C1 segment of cervical spinal cord (tissue), 14 donors: Measurements from ENCODE around the gene NBPF3.
"Not testable (repeated sequence)": the region's sequence is repeated elsewhere in the genome, so short reads cannot be mapped to it uniquely, and the experiment has no call there.

Experiments used
- DNase-seq, 14 donors: peaks; one replicate each; lab custom pipeline; 2025; lab: John Stamatoyannopoulos, UW

Gene NBPF3

DNA sequence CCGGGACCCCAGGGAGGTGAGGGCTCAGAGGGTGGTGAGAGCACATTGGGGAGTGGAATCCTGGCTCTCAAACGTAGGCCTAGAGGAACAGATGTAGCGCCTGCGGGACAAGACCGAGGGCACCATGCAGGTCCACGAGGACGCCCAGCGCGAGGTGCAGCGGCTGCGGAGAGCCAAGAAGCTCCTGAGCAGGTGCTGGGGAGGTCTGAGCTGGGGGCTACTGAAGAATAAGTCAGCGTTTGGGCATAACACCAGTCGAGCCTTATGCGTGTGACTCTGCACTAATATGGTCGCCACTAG, 2.6 kb upstream of the NBPF3 start:
- no peak for DNase-seq

- DNase-seq: not testable (repeated sequence)
Observed at GRCh38 chr1:21438646-21439312, 1.2 kb upstream of the NBPF3 start.

DNA sequence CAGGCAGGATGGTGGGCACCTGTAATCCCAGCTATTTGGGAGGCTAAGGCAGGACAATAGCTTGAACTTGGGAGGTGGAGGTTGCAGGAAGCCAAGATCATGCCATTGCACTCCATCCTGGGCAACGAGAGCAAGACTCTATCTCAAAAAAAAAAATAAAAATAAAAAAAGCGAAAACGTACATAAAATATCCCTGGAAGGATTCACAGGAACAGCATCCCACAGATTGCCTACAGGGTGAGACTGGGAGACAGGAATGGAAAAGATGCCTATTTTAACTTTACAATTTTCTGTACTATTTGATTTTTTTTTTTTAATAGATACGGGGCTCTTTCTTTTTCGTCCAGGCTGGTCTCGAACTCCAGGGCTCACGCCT, 604 bp upstream of the NBPF3 start:
- DNase-seq: no peak

DNA sequence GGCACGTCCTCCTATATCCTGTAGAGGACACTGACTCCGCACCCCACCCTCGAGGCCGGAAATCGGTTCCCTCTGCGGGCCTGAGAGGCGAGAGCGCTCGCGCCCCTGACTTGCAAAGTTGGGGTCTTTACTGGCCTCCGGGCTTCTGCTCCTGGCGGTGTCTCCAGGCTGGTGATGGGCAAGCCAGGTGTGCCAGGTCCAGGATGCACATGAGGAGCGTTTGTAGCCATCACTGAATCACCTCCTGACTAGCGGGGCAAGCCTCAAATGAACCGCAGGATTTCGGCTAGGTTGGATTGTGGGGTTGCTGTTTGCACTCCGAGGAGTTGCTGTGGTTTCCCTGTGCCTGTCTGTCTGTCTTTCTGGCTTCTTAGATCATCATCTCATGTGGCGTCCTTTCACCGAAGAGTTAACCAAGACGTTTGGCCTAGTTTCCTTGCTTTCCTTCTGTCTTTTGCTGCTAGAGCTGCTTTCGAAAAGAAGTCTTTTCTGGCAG, 741 bp downstream of the NBPF3 start:
- DNase-seq: peak in 2 of 14 donors; percentile 3 to 14

- DNase-seq: not testable (repeated sequence)
Observed at GRCh38 chr1:21446647-21447046, 6.7 kb downstream of the NBPF3 start.

GRCh38 chr1:21447311-21447710, 7.4 kb downstream of the NBPF3 start:
- no peak for DNase-seq

DNA sequence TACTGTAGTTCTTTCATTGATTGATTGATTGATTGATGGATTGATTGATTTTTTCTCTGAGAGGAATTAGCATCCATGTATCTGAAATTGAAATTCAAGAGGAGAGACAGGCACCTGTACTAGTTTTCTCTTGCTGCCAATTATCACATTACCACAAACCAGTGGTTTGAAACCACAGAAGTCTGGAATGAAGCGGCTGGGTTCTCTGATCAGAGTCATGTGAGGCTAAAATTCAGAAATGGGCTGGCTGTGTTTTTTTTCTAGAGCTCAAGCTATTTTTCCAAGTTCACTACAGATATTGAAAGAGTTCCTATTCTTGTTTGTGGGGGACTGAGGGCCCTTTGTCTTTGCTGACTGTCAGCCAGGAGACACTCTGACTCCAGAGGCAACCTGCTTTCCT, 10.0 kb downstream of the NBPF3 start:
- DNase-seq: no peak

DNA sequence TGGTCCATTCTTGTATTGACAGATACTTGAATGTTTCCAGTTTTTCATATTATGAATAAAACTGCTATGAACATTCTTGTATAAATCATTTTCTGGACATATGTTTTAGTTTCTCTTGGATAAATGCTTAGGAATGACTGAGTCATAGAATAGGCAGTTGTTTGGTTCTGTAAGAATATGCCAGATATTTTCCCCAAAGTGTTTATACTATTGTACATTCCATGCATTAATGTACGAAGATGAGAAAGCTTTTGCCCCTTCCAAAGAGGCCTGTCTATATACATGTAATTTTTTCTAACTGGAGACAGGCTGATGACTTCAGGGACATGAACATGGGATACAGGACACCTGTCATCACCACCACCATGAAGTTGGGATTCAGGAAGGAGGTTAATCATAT, 11.3 kb downstream of the NBPF3 start:
- DNase-seq: no peak

DNA sequence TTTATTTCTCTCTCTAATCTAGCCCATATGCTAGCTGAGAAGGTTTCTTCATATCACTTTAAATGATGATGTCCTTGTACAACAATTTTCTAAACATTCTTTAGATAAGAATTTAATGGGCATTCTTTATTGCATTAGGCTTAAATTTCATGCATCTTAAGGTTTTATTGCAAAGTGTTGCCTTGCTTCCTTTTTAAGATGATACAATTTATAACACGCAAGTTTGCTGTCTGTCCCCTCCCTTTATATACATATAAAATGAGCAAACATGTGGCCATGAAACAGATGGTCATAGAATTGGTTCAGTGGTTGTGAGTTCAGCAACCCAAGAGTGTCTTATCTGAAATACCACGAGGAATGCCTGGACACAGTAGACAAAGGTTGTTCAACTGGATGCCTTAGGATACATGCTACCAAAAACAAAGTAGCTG, 12.1 kb downstream of the NBPF3 start:
- no peak for DNase-seq

- not testable (repeated sequence) for DNase-seq
Observed at GRCh38 chr1:21453964-21454614, 14.2 kb downstream of the NBPF3 start.

DNA sequence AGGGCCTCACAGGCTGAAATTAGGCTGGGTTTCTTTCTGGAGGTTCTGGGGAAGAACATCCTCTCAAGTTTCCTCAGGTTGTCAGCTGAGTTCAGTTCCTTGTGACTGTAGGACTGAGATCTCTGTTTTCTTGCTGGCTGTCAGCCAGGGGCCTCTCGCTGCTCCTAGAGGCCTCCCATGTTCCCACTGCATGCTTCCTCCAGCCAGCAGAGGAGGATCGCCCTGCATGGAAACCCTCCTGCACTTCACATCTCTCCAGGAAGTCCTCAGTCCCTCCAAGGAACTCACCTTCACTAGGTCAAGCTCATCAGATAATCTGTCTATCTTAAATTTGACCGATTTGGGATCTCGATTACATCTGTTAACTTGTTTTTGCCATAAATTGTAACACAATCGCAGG, 15.0 kb downstream of the NBPF3 start:
- not testable (repeated sequence) for DNase-seq

DNA sequence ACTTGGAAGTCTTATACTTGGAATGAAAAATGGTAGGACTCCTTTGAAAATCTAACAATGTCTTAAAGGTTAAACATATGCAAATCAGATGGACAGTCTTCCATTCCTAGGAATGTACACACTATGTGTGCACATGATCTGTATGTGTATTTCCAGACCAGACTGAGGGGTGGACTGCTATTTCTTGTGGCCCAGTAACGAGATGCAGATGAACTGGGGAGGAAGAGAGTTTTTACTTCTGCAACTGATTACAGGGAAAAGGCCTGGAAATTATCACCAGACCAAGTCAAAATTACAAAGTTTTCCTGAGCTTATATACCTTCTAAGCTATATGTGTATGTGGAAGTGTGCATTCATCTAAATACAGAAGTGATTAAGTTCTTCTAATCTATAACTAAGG, 17.7 kb downstream of the NBPF3 start:
- no peak for DNase-seq

GRCh38 chr1:21465127-21465526, 25.2 kb downstream of the NBPF3 start:
- DNase-seq: not testable (repeated sequence)

DNA sequence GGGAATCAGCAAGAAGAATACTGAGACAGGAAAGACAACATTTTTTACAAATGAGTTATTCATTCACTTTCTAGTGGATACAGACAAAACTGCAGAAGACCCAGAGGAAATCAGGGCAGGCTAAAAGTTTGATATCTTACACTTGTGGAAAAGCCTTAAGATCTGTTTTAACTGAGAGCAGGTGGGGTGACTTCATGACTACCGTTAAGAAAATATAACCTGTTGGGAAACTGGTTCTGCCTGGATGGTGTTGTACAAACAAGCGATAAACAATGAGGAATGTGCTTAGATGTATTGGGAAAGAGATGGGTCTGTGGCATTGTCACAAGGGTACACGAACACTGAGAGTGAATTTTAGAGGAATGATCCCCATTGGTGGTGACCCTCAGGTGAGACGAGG, 28.0 kb downstream of the NBPF3 start:
- not testable (repeated sequence) for DNase-seq

- no peak for DNase-seq
Observed at GRCh38 chr1:21468599-21468998, 28.7 kb downstream of the NBPF3 start.

DNA sequence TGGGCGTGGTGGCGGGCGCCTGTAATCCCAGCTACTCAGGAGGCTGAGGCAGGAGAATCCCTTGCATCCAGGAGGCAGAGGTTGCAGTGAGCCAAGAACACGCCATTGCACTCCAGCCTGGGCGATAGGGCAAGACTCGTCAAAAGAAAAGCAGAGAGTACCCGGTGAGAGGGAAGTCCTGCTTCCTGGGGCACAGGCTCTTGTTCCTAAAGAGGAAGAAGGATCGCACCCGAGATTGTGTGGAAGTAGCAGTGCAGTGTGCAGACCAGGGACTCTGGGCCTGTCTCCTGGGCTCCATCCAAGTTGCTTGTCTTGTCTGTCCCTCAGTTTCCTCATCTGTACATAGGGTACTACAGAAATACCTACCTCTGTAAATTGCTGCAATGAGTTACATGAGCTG, 29.6 kb downstream of the NBPF3 start:
- no peak for DNase-seq

DNA sequence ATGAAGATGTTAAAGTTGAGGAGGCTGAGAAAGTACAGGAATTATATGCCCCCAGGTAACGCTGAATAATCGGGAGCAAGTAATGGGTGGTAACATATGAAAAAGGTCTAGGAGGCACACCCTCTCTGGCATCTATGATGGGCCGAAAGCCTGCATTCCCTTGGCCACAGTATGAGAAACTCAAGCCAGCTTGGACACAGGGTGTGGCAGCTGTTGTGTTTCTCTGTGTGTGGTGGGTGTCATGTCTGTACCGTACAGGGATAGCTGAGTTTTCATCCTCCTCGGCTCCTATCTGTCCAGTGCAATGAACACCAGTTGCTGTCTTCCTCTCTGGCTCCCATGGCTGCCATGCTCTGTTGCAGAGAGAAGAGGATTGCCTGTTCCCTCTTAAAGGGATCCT, 32.9 kb downstream of the NBPF3 start:
- no peak for DNase-seq

DNA sequence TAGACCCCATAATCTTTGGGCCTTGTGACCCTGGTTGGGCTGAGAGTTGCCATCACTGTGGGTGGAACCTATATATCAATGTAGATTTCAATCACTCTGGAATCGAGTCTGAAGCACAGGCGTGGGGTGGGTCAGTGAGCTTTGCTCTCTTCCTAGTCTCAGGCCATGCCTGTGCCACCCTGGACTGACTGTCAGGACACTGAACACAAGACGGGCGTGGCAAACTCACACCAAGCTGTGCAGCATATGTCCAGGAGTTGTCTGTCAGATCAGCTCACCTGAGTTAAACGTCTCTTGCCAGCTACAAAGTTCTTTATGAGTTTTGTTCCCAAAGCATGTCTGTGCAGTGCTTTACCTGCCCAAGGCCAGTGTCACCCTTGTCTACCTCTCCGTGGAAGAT, 38.4 kb downstream of the NBPF3 start:
- no peak for DNase-seq

DNA sequence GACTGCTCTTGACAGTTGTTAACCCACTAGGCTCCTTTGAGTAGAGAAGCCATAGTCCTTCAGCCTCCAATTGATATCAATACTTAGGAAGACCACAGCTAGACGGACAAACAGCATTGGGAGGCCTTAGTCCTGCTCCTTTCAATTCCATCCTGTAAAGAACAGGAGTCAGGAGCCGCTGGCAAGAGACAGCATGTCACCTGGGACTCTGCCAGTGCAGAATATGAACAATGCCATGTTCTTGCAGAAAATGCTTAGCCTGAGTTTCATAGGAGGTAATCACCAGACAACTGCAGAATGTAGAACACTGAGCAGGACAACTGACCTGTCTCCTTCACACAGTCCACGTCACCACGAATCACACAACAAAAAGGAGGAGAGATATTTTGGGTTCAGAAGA, 43.9 kb downstream of the NBPF3 start:
- peak in 1 of 14 donors; percentile 12 for DNase-seq

DNA sequence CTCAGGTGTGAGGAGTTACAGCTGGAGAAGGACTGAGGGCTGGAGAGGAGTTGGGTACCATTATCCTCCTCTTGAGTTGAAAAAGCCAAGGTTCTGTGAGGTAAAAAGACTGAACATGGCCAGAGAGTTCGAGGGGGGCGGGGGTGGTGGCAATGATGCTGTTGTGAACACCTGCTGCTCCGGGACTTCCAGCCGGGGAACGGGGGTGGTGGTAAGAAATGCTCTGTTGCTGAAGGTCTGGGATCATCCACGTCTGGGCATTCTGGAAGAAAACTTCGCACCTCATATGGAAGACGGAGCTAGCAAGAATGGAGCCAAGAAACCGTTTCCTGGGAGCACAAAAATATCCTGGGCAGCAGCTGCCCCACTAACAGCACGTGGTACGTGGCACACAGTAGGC, 49.2 kb downstream of the NBPF3 start:
- DNase-seq: no peak

- DNase-seq: peak in 1 of 14 donors; percentile 12
Observed at GRCh38 chr1:21490774-21491487, 51.0 kb downstream of the NBPF3 start.

- DNase-seq: no peak
Observed at GRCh38 chr1:21491488-21492355, 51.8 kb downstream of the NBPF3 start.
